GM12801 (cell line): ENCODE data around the gene SLC35F4.

Experiments used
- TF ChIP-seq, protein P1 (sequence below): IDR thresholded peaks from one replicate; pipeline ENCODE4 v1.5.1; 2011; ENCODE audit warnings: control low read depth; ENCODE audit not compliant: insufficient read length; ENCODE audit errors: extremely low read depth

Gene SLC35F4

DNA sequence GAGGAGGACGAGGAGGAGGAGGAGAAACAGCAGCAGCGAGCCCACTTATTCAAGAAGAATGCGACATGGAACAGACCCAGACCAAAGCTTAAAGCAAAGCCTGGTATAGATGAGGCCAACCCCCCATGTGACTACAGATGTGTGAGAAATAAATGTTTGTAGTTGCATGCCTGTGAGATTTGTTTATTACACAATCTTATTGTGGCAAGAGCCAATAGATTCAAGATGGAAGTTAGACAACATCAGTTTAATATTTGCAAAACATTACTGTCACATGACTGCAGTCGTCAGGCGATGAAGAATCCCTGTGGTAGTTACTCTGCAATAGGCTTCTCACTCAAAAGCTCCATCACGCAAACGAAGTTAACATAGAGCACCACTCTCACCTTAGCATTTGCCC, 17.2 kb upstream of the SLC35F4 start:
- TF ChIP-seq, protein P1, sequence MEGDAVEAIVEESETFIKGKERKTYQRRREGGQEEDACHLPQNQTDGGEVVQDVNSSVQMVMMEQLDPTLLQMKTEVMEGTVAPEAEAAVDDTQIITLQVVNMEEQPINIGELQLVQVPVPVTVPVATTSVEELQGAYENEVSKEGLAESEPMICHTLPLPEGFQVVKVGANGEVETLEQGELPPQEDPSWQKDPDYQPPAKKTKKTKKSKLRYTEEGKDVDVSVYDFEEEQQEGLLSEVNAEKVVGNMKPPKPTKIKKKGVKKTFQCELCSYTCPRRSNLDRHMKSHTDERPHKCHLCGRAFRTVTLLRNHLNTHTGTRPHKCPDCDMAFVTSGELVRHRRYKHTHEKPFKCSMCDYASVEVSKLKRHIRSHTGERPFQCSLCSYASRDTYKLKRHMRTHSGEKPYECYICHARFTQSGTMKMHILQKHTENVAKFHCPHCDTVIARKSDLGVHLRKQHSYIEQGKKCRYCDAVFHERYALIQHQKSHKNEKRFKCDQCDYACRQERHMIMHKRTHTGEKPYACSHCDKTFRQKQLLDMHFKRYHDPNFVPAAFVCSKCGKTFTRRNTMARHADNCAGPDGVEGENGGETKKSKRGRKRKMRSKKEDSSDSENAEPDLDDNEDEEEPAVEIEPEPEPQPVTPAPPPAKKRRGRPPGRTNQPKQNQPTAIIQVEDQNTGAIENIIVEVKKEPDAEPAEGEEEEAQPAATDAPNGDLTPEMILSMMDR = no peak

DNA sequence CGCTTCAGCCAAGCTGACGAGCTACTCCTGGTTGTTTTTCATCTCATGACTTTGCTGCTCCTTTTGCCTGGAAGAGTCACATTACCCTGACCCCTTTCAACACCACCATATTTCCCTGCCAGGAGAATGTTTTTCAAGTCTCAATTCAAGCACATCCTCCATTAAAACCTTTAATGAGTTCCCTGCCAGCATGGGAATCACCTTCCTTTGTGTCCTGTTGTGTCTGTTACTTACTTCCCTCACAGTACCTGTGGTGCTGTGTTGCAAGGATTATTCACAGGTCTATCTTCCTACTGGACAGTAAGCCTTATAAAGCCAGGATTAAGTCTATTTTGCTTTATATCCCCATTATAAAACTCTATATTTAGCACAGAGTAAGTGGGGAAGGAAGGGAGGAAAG, 13.6 kb upstream of the SLC35F4 start:
- TF ChIP-seq, protein P1 = no peak

DNA sequence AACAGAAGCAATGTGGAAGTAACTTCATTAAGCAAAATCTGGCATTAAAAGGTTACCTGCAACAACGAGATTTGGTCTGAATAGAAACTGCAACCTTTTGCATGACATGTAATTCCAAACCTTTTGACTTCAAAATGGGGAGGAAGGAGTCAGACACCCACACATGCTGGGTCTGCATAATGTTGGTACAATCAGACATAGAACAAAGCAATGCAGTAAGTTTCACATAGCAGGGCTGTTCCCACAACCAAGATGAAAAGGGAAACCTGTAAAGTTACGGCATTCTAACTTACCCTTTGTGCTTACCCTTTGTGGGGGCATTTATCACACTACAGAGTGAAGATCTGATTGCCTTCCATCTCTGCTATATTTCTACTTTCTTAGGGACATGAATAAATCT, 10.1 kb upstream of the SLC35F4 start:
- TF ChIP-seq, protein P1 = no peak

DNA sequence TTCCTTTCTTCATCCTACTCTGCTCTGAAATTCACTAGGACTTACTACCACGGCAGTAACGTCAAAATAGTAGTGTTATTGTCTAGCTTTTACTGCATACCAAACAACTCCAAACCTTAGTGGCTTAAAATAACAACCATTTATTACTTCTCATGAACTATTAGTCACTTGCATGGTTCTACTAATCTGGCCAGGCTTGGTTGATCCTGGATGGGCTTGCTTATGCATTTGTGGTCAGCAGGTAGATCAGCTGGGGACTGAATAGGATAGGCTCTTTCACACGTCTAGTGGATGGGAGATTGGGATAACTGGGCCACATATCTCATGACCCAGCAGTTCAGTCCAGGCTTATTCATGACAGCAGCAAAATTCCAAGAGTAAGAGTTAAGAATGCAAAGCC, 9.4 kb upstream of the SLC35F4 start:
- TF ChIP-seq, protein P1 = no peak

DNA sequence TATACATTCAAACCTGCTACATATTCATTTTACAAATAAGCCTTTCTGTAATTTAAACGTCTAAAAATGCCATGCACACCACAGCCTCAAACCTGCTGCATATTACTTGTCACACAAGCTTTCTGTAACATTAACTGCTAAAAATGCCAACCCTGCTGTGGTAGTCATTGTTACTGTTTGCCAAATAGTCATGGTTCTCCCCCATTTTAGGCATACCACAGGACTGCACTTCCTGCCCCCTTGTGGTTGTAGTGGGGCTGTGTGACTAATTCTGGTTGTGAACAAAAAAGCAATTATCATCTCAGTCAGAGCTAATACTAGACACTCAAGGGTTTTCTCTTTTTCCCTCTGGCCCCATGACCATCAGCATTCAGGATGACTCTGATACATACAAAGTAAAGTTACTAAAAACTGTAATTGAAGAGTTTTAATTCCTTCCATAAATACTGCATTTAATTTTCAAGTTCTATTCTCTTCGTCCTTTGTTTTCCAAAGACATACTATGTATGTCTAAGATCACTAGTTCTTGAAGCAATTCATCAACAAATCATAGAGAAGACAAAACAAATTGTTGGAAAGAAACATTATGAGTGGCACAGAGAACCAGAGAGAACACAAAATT, 5.7 kb upstream of the SLC35F4 start:
- TF ChIP-seq, protein P1 = no peak

DNA sequence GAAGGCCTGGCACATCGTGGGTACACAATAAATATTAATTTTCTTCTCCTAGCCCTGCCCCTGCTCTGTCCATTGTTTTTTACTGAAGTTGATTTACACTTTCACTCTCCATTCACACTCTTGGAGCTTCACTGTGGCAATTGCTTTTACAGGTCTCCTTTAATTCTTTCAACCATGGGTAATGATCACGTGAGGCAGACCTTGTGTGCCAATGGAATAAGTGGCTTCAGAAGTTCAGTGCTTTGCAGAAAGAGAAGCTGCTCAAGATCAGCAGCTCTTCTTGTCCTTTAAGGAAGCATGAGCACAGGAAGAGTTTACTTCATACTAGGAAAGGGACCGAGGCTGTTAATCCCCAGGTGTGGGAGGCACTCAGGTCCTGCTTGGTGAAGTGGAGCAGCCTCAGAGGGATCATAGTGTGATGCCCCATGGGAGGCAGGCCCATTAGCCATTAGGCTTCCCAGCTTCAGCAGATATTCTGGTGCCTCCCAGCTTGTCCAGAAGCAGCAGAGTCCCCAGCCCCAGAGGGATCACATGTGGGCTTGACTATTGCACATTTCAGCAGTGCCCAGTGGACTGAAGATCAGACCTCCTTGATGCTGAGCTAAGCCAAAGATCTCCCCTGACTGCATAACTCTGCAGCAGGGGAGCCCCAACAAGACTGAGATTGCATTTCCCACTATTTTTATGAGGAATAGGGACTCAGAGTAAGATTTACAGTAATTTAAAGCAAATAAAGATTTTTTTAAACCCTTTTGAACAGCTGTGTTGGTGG, 5.0 kb upstream of the SLC35F4 start:
- TF ChIP-seq, protein P1 = no peak

DNA sequence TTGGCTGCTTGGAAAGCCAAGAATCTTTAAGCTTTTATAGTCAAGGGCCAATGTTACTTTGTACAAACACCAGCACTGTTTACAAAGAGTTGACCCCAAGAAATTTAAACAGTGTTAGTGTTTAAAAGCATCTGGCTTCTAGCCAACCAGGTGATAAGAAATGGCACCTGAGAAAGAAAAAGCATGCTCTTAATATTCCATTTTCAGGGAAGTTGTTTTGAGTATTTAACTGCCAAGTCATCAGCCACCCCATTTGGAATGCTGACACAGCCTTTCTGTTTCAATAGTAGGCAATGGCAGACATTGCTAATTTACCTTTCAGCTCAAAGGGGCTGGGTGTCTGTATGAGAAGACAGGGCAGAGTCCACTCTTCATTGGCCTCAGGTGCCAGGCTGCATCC, 3.7 kb upstream of the SLC35F4 start:
- TF ChIP-seq, protein P1 = no peak
